AG10803 (cell line): ENCODE results near the gene SNX14.

Source experiments
- DNase-seq: peaks from one replicate; pipeline ENCODE4 v3.0.0; 2010; ENCODE audit warnings: low read depth
- H3K4me3 ChIP-seq: 2 replicates; pipeline ENCODE4 v1.5.1; 2011; ENCODE audit warnings: mild to moderate bottlenecking, low read length, control low read depth
- CTCF ChIP-seq: conservative IDR thresholded peaks from 2 replicates; pipeline ENCODE4 v1.5.1; 2011; ENCODE audit warnings: mild to moderate bottlenecking, low read length, control low read depth, inconsistent platforms

Gene SNX14

GRCh38 chr6:85593438-85594196 lies at the start of gene SNX14:
SNX14 (minus strand) TSS chr6:85593858; CDS start chr6:85593718, 140 bp downstream.
- H3K4me3 ChIP-seq: peak within 1 kb of the TSS; percentile 86
- DNase-seq: peak; percentile 94
- TF ChIP-seq CTCF: no peak

GRCh38 chr6:85642774-85643536 lies 49.3 kb upstream of the SNX14 start, which contains the start of gene SYNCRIP:
SYNCRIP (minus strand) TSS chr6:85642886; CDS start chr6:85641439, 1,447 bp downstream.
- no peak for TF ChIP-seq CTCF

GRCh38 chr6:85641897-85642773 lies 48.5 kb upstream of the SNX14 start:
- peak; percentile 46 for DNase-seq
- no peak for TF ChIP-seq CTCF
- H3K4me3 ChIP-seq: peak overlapping the region; percentile 99

More at GRCh38 chr6:85642774-85643536, 49.3 kb upstream of the SNX14 start, which contains the start of gene SYNCRIP:
- DNase-seq: peak; percentile 99
- peak within 1 kb of the TSS; percentile 99 for H3K4me3 ChIP-seq

- no peak for TF ChIP-seq CTCF
- H3K4me3 ChIP-seq: peak overlapping the region; percentile 99
- DNase-seq: no peak
Observed at GRCh38 chr6:85641522-85641896, 47.9 kb upstream of the SNX14 start.

- no peak for DNase-seq
- TF ChIP-seq CTCF: no peak
- H3K4me3 ChIP-seq: peak overlapping the region; percentile 99
Observed at GRCh38 chr6:85640821-85641220, 47.2 kb upstream of the SNX14 start.

GRCh38 chr6:85637579-85637978 lies 43.9 kb upstream of the SNX14 start:
- H3K4me3 ChIP-seq: no peak overlapping the region
- TF ChIP-seq CTCF: no peak
- no peak for DNase-seq
